H9 (cell line): ENCODE results near the gene SDR42E1. TPM values are rescaled to one million over a fixed set of nuclear protein-coding genes. Genes with fewer than 3 reads are reported as not detected.

Experiments
- DNase-seq: peaks from one replicate; pipeline ENCODE4 v3.0.0-alpha.2; 2017
- H2AFZ ChIP-seq: one replicate; pipeline ENCODE4 v1.6.1; 2013; ENCODE audit warnings: mild to moderate bottlenecking, low read length, control low read depth, moderate library complexity
- H2AK5ac ChIP-seq: 2 replicates; pipeline ENCODE4 v1.6.1; 2013; ENCODE audit warnings: low read length, control low read depth, mixed read lengths; ENCODE audit not compliant: insufficient read length
- H2BK120ac ChIP-seq: one replicate; pipeline ENCODE4 v1.6.1; 2013; ENCODE audit warnings: low read depth, mild to moderate bottlenecking, low read length, control low read depth, inconsistent platforms; ENCODE audit not compliant: poor library complexity, severe bottlenecking
- H2BK12ac ChIP-seq: 2 replicates; pipeline ENCODE4 v1.6.1; 2013; ENCODE audit warnings: low read length, control low read depth, mixed read lengths, low read depth; ENCODE audit not compliant: insufficient read length
- H2BK15ac ChIP-seq: 2 replicates; pipeline ENCODE4 v1.6.1; 2013; ENCODE audit warnings: low read depth, low read length, control low read depth
- H2BK20ac ChIP-seq: one replicate; pipeline ENCODE4 v1.6.1; 2013; ENCODE audit warnings: low read depth, mild to moderate bottlenecking, low read length, control low read depth, inconsistent platforms; ENCODE audit not compliant: poor library complexity, severe bottlenecking
- H2BK5ac ChIP-seq: 2 replicates; pipeline ENCODE4 v1.6.1; 2013; ENCODE audit warnings: low read length, control low read depth, mixed read lengths; ENCODE audit not compliant: insufficient read length
- H3K14ac ChIP-seq: 2 replicates; pipeline ENCODE4 v1.6.1; 2013; ENCODE audit warnings: low read length, control low read depth; ENCODE audit not compliant: insufficient read depth
- H3K18ac ChIP-seq: 2 replicates; pipeline ENCODE4 v1.6.1; 2013; ENCODE audit warnings: low read depth, mild to moderate bottlenecking, mixed read lengths, low read length, control low read depth; ENCODE audit not compliant: insufficient read length
- H3K23ac ChIP-seq: 2 replicates; pipeline ENCODE4 v1.6.1; 2013; ENCODE audit warnings: low read length, control low read depth, mixed read lengths, low read depth; ENCODE audit not compliant: insufficient read length
- H3K23me2 ChIP-seq: 2 replicates; pipeline ENCODE4 v1.6.1; 2013; ENCODE audit warnings: low read depth, mild to moderate bottlenecking, mixed read lengths, low read length, control low read depth; ENCODE audit not compliant: insufficient read length, poor library complexity, severe bottlenecking
- H3K27ac ChIP-seq: 2 replicates; pipeline ENCODE4 v1.5.1; 2013; ENCODE audit warnings: low read length, control low read depth, mixed read lengths, low read depth; ENCODE audit not compliant: insufficient read length
- H3K27me3 ChIP-seq: 2 replicates; pipeline ENCODE4 v1.6.1; 2013; ENCODE audit warnings: low read length, control low read depth, inconsistent platforms; ENCODE audit not compliant: insufficient read depth
- H3K4ac ChIP-seq: 2 replicates; pipeline ENCODE4 v1.6.1; 2013; ENCODE audit warnings: low read depth, mild to moderate bottlenecking, control low read depth, inconsistent platforms, low read length, moderate library complexity
- H3K4me1 ChIP-seq: 2 replicates; pipeline ENCODE4 v1.6.1; 2013; ENCODE audit warnings: low read length, control low read depth, inconsistent platforms; ENCODE audit not compliant: insufficient read depth
- H3K4me2 ChIP-seq: 2 replicates; pipeline ENCODE4 v1.6.1; 2013; ENCODE audit warnings: low read length, control low read depth, mixed read lengths; ENCODE audit not compliant: insufficient read length, insufficient read depth
- H3K56ac ChIP-seq: 2 replicates; pipeline ENCODE4 v1.6.1; 2013; ENCODE audit warnings: low read depth, mild to moderate bottlenecking, mixed read lengths, low read length, control low read depth; ENCODE audit not compliant: insufficient read length
- H3K79me1 ChIP-seq: 2 replicates; pipeline ENCODE4 v1.6.1; 2013; ENCODE audit warnings: low read depth, mild to moderate bottlenecking, moderate library complexity, low read length, control low read depth, inconsistent platforms; ENCODE audit not compliant: insufficient read depth, poor library complexity, severe bottlenecking
- H3K79me2 ChIP-seq: 2 replicates; pipeline ENCODE4 v1.6.1; 2013; ENCODE audit warnings: low read length, control low read depth, inconsistent platforms; ENCODE audit not compliant: insufficient read depth
- H3K9ac ChIP-seq: 2 replicates; pipeline ENCODE4 v1.6.1; 2013; ENCODE audit warnings: low read length, control low read depth, mixed read lengths; ENCODE audit not compliant: insufficient read length; ENCODE audit errors: extremely low read depth
- H3K9me3 ChIP-seq: one replicate; pipeline ENCODE4 v1.6.1; 2013; ENCODE audit warnings: low read depth, low read length, inconsistent platforms; ENCODE audit not compliant: control insufficient read depth
- H3T11ph ChIP-seq: one replicate; pipeline ENCODE4 v1.6.1; 2013; ENCODE audit warnings: mild to moderate bottlenecking, low read length, control low read depth, inconsistent platforms
- H4K20me1 ChIP-seq: one replicate; pipeline ENCODE4 v1.6.1; 2013; ENCODE audit not compliant: control insufficient read depth, insufficient read length, insufficient read depth
- H4K5ac ChIP-seq: 2 replicates; pipeline ENCODE4 v1.6.1; 2013; ENCODE audit warnings: low read depth, mild to moderate bottlenecking, mixed read lengths, low read length, control low read depth; ENCODE audit not compliant: insufficient read length
- H4K8ac ChIP-seq: replicated peaks from 2 replicates; pipeline ENCODE4 v1.6.1; 2013; ENCODE audit warnings: low read length, control low read depth, mixed read lengths, low read depth; ENCODE audit not compliant: insufficient read length
- H4K91ac ChIP-seq: 2 replicates; pipeline ENCODE4 v1.6.1; 2013; ENCODE audit warnings: low read depth, mild to moderate bottlenecking, moderate library complexity, mixed read lengths, low read length, control low read depth; ENCODE audit not compliant: insufficient read length
- H3K27ac Mint-ChIP-seq, 3 experiments: 2 replicates in 2 of 3; 3 replicates in 1 of 3; pipeline ENCODE4 v1.8.0; 2020 to 2021; ENCODE audit warnings: mixed read lengths in 3 of 3, mild to moderate bottlenecking in 1 of 3, moderate library complexity in 1 of 3
- H3K27me3 Mint-ChIP-seq: 2 replicates; pipeline ENCODE4 v1.8.0; 2021; ENCODE audit warnings: low read depth, mild to moderate bottlenecking, moderate library complexity, mixed read lengths
- H3K36me3 Mint-ChIP-seq, 3 experiments: 2 replicates in 2 of 3; 3 replicates in 1 of 3; pipeline ENCODE4 v1.8.0; 2020 to 2021; ENCODE audit warnings: low read depth in 3 of 3, mixed read lengths in 3 of 3; ENCODE audit not compliant: insufficient read depth in 1 of 3
- H3K4me1 Mint-ChIP-seq, 2 experiments: 2 replicates each; pipeline ENCODE4 v1.8.0; 2020; ENCODE audit warnings: mixed read lengths in 2 of 2
- H3K4me3 Mint-ChIP-seq, 2 experiments: 2 replicates in 1 of 2; 3 replicates in 1 of 2; pipeline ENCODE4 v1.8.0; 2020 to 2021; ENCODE audit warnings: mild to moderate bottlenecking in 2 of 2, mixed read lengths in 2 of 2, moderate library complexity in 1 of 2
- H3K9me3 Mint-ChIP-seq, 2 experiments: 2 replicates in 1 of 2; 3 replicates in 1 of 2; pipeline ENCODE4 v1.8.0; 2020; ENCODE audit warnings: mild to moderate bottlenecking in 2 of 2, mixed read lengths in 2 of 2, moderate library complexity in 1 of 2
- WGBS: extraction: QIAGEN DNeasy Blood & Tissue Kit; methylation state at CpG from one replicate; pipeline ENCODE4 v1.1.7; 2013; ENCODE audit warnings: missing lambda C conversion rate, low lambda C conversion rate, mixed read lengths; ENCODE audit not compliant: insufficient read length; ENCODE audit errors: extremely low coverage; 5-methylcytosine and 5-hydroxymethylcytosine counted together
- total RNA-seq: library from RNA; stranded (reverse); gene quantifications from 2 replicates; pipeline ENCODE4 v1.2.1, GENCODE V29; 2021
- TF ChIP-seq, protein P1 (sequence below): fragments of 200-600 bp; sonication (generic); conservative IDR thresholded peaks from 3 replicates; pipeline ENCODE4 v1.8.0; 2021; ENCODE audit warnings: antibody characterized with exemption, mild to moderate bottlenecking

SDR42E1 gene
- total RNA-seq, 1 experiment from 2014 or later, result not detected

DNA sequence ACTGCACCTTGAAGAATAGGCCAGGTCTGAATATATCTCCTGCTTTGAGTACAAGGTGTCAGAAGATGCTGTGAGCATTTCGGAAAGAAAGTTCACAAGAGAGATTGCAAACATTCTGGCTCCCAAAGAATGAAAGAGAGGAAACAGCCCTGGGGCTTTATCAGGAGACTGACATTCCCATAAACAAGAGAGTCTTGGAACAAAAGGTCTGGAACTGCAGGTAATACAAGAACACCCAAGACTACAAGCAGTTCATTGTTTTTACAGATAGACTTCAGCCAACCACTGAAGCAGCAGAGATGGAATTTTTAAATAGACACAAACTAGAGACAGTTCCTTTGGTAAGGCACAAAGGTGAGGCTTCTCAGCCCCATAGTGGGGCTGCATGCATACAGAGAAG lies 38.2 kb upstream of the SDR42E1 start:
- Histone ChIP-seq H2BK120ac (no peak overlapping the region), H2BK5ac (no peak overlapping the region), H3T11ph (no peak overlapping the region), H3K4me2 (no peak overlapping the region), H3K18ac (no peak overlapping the region), H3K56ac (no peak overlapping the region), H3K27me3 (0 out of 2 replicates have a peak, but pooled peaks cover 2% of the 10 kb centered on the region), H3K9me3 (no peaks in the 10 kb centered on the region), H3K79me2 (no peaks in the 10 kb centered on the region), H3K14ac (no peak overlapping the region), H3K4ac (no peak overlapping the region), H2BK15ac (no peak overlapping the region), H4K91ac (no peak overlapping the region), H2BK20ac (no peak overlapping the region), H3K23ac (no peak overlapping the region), H3K4me1 (no peaks in the 10 kb centered on the region), H3K23me2 (no peaks in the 10 kb centered on the region), H2AFZ (no peak overlapping the region), H3K9ac (no peak overlapping the region), H4K5ac (no peak overlapping the region), H4K20me1 (no peaks in the 10 kb centered on the region), H2AK5ac (no peak overlapping the region), H2BK12ac (no peak overlapping the region), H4K8ac (no peak overlapping the region), H3K27ac (no peak overlapping the region), H3K79me1 (no peaks in the 10 kb centered on the region)
- no peaks in the 10 kb centered on the region for H3K9me3 Mint-ChIP-seq
- no CpG with 5 or more reads among the region's 1 CpG for WGBS
- TF ChIP-seq, protein P1, sequence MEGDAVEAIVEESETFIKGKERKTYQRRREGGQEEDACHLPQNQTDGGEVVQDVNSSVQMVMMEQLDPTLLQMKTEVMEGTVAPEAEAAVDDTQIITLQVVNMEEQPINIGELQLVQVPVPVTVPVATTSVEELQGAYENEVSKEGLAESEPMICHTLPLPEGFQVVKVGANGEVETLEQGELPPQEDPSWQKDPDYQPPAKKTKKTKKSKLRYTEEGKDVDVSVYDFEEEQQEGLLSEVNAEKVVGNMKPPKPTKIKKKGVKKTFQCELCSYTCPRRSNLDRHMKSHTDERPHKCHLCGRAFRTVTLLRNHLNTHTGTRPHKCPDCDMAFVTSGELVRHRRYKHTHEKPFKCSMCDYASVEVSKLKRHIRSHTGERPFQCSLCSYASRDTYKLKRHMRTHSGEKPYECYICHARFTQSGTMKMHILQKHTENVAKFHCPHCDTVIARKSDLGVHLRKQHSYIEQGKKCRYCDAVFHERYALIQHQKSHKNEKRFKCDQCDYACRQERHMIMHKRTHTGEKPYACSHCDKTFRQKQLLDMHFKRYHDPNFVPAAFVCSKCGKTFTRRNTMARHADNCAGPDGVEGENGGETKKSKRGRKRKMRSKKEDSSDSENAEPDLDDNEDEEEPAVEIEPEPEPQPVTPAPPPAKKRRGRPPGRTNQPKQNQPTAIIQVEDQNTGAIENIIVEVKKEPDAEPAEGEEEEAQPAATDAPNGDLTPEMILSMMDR, result no peak
- DNase-seq, result no peak
- no peak overlapping the region for H3K4me3 Mint-ChIP-seq
- no peak overlapping the region for H3K27ac Mint-ChIP-seq
- H3K27me3 Mint-ChIP-seq, result peaks cover 5% of the 10 kb centered on the region; the same call in 1 of the 2 replicates
- no peaks in the 10 kb centered on the region; a peak in 1 of 4 replicates for H3K4me1 Mint-ChIP-seq
- H3K36me3 Mint-ChIP-seq, result no peaks in the 10 kb centered on the region
